ENCODE results near the gene SSBP1. TPM values are rescaled to one million over a fixed set of nuclear protein-coding genes. Genes with fewer than 3 reads are reported as not detected.

The SSBP1 gene
- total RNA-seq, 3 donors from 2014 or later, result 93.4 to 114 (median 112) TPM

DNA sequence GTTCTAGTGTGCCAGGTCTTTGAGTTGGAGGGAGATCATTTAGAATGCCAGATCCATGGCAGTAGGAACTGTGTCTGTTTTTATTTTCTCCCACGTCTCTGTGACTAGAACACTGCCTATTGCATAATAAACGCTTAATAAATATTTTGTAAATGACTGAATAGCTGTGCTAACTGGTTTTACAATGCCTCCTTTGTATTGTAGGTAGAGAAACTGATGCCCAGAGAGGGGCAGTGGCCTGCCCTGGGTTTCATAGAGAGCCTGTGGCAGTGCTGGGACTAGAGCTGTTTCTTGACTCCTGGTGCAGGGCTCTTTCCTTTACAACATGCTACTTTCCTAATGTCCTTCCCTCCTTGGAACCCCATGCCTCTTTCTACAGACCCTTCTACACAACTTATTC is 54.4 kb downstream of the SSBP1 start:
- Histone ChIP-seq H3K27me3 (no peaks in the 10 kb centered on the region), H3K4me3 (no peak overlapping the region), H3K36me3 (no peaks in the 10 kb centered on the region), H3K9me3 (no peaks in the 10 kb centered on the region), H3K27ac (no peak overlapping the region), H3K4me1 (no peaks in the 10 kb centered on the region)
- no peak for DNase-seq (ENCODE audit: low spot score in 2 of 2)
- intact Hi-C loops (cut with DNase I; ENCODE audit: low total_unique reads), result no loop called here
- TF ChIP-seq CTCF (IDR thresholded peaks at IDR 0.05) (no peak), POLR2A (IDR thresholded peaks at IDR 0.05) (no peak), POLR2AphosphoS5 (IDR thresholded peaks at IDR 0.05) (no peak)

Other genes with a start within 250 kb of the SSBP1 start
- gene AGK, start 186.9 kb upstream of the SSBP1 start, total RNA-seq, result 10 to 100 TPM; 14.7 to 33.1 (median 28.5) TPM
- 10 to 100 TPM; 14.1 to 49.2 (median 32.1) TPM for gene DENND11, start 36.2 kb upstream of the SSBP1 start, total RNA-seq
- gene WEE2, start 30.0 kb upstream of the SSBP1 start, total RNA-seq, result not detected
- gene TAS2R3, start 25.7 kb downstream of the SSBP1 start, total RNA-seq, result 1 to 10 TPM; 2.2 to 4.8 (median 3.9) TPM
- 1 to 10 TPM; 1.9 to 4.2 (median 2.0) TPM for gene TAS2R4, start 38.3 kb downstream of the SSBP1 start, total RNA-seq
- gene TAS2R5, start 51.9 kb downstream of the SSBP1 start, total RNA-seq, result 10 to 100 TPM in 1 of 3 donors, 1 to 10 TPM in 2; 2.0 to 10.8 (median 2.4) TPM
- not detected for gene PRSS37, start 103.1 kb downstream of the SSBP1 start, total RNA-seq
- gene OR9A4, start 178.0 kb downstream of the SSBP1 start, total RNA-seq, result under 1 TPM in 1 of 3 donors, not detected in 2; 0.66 TPM
- 1 to 10 TPM in 2 of 3 donors, not detected in 1; 1.6 to 3.2 TPM for gene CLEC5A, start 208.6 kb downstream of the SSBP1 start, total RNA-seq
- gene TAS2R38, start 235.4 kb downstream of the SSBP1 start, total RNA-seq, result not detected